Putamen (tissue), 1 donor: ENCODE results near the gene C2orf66.

Experiments used
- DNase-seq: peaks from one replicate; pipeline ENCODE4 v3.0.0-alpha.2; 2016; ENCODE audit warnings: low spot score

Gene C2orf66

DNA sequence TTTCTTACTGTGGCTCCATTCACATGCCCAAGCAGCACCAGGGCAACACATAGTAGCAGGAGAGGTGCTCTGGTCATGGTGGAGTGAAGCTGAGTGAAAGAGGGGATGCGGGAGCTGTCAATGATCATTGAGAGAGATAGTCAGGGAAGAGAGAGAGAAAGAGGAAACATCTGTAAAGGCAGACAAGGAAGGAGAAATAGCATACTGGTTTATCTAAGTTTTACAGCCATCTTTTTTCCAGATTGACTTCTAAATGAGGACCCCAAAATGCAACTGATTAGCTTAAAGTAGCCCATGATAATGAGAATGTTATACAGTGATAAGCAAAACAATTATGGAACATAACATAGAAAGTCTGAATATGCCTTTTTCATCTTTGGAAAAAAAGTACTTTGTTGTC, at the start of gene C2orf66:
Gene C2orf66, minus strand, starts transcription at position 96 of the 400 bp plus-strand sequence. Its CDS starts 19 bp downstream, at position 77.
- no peak for DNase-seq

DNA sequence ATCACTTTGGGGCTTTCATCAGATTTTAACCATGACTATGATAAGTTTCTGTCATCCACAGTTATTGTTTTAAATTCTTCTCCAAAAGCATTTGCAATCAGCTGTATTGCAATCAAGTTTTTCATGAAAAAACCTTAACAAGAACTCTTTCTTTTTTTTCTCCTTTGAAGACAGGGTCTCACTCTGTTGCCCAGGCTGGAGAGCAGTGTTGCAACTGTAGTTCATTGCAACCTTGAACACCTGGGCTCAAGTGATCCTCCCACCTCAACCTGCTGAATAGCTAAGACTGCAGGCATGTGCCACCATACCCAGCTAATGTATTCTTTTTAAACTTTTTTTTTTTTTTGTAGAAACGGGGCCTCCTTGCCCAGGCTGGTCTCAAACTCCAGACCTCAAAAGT, 45.5 kb upstream of the C2orf66 start:
- DNase-seq: no peak

DNA sequence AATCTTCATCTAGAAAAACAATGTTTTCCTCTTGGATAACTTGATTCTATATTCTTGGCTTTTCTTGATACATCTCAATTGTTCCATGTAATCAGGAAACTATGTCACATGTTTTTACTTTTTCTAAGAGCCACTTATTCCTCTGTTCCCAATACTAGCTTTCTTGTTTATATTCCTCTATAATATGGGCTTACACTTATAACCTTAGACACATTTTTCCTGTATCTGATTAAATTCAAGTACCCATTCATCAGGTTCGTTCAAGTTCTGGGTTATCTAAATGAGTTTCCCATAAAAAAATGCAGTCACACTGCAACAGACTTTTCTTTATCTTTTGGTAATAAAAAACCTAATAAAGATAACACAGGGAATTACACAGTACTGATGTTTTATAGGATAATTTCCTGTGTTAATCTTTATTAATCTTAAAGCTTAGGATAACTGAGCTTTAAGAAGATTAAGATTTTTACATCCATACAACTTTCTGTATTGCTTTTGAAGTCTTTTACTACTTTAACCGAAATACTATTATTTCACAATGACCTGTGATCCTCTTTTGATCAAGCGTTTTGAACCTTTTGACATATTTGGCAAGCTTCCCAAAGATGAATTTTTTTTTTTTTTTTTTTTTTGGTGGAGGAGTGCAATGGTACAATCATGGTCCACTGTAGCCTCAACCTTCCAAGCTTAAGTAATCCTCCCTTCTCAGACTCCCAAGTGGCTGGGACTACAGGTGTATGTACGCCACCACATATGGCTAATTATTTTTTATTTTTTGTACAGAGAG, 44.3 kb upstream of the C2orf66 start:
- DNase-seq: no peak

DNA sequence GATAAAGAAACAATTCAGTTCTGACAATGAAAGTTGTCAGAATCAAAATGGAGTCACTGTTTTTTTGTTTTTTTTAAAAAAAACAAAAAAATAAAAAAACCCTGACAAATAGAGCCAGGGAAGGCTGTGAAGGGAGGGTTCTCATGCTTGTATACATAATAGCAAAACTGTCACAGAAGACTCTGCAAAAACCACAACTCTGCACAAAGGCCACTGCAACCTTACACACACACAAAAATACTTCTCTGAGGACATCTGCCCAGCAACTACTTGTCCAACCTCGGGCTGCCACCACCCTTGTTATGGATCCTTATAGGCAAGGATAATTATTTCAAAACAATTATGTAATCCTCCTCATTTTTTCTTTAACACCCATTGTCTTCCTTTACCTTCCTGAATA, 41.9 kb upstream of the C2orf66 start:
- no peak for DNase-seq

DNA sequence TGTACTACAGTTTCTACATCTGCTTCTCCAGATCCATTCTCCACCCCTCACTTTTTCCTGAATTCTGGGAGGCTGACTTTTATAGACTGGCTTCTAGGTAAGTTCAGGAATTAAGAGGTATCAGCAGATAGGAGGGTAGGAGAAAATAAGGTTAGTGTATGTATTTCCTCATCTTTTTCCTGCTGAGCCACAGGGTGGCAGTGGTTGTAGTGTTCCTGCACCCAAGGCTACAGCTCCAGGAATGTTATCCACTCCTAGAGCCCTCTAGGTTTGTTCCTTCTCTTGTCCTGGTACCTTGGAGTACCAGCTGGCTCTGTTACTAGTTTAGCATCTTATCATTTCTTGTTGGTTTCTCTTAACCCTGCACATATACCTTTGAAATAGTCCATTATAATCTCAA, 40.7 kb upstream of the C2orf66 start:
- DNase-seq: no peak

DNA sequence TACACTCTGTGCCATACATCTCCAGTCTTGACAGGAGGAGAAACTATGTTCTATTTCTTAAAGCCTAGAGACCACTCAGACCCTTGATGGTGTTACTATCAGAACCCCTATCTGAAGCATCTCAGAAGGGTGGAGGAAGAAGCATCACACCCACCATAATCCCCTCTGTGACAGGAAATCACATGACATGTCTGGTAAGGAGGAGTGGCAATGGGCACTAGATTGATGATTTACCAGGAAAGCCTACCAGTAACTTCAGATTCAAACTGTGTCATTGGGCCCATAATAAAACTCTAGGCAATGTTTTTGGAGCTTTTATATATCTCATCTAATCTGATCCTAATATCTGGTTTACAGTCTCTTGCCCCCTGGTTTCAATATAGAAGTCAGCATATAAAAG, 37.1 kb upstream of the C2orf66 start:
- no peak for DNase-seq

DNA sequence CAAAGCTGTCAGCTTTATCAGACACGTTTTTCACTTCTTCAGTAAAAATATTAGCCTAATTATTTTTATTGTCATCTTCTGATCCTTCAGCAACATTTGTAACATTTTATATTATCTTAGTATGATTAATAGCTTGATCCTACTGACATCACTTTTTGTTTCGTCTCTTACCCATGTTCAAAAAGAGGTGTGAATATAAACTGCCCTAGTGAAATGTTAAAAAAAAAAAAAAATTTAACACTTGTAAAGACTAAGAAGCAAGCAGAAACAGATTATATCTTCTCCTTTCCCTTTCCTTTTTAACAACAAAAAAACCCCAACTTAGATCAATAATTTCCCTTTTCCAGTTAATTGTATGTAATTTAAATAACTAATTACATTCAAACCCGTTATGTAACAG, 36.2 kb upstream of the C2orf66 start:
- no peak for DNase-seq

DNA sequence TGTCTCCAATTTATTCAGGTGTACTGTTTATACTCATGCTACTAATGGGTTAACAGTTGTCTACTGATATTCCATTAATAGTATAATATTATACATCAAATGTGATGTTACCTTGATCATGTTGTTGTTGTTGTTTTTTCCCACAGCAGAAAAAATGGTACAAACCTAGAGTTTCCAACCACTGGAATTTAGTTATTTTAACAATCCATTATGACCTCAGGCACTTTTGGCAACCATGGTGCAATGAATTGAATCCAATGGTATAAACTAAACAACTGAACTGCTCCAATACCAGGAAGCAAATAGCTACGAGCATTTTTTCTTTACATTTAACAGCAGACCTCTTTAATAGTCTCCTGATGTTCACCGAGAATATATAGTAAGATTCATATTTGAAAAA, 31.0 kb upstream of the C2orf66 start:
- DNase-seq: no peak

DNA sequence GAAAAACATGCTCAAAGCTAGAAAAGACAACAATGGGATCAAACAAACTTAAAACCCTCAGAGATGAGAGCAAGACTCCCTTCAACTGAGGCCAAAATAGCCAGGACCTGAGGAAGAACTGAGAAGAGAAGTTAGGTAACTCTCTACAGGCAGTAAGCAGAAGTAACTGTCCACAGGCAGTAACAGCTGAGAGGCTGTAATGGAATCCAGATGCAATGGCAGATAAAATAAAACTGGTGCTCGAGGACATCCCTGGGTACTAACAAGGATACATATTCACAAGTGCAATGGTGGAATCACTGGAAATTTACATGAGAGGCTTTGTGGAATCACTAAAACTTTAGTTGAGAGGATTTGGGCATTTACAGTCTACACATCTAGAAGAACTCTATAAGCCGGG, 30.4 kb upstream of the C2orf66 start:
- no peak for DNase-seq

DNA sequence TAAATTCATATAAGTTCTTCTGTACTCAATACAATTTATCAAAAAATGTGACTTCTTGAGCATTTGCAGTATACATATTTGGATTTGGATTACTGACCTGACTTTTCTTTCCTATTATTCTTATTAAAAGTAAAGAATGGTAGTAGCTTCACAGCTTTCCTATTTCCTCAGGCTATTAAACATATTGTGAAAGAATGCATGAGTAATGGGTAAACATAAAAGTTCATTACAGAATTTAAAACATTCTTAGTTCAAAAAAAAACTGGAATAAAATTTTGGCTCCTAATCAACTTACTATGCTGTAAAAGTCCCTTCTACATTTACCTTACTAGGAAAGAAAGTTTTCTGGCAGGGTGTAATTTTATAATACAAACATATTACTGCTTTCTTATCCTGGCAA, 27.3 kb upstream of the C2orf66 start:
- no peak for DNase-seq

DNA sequence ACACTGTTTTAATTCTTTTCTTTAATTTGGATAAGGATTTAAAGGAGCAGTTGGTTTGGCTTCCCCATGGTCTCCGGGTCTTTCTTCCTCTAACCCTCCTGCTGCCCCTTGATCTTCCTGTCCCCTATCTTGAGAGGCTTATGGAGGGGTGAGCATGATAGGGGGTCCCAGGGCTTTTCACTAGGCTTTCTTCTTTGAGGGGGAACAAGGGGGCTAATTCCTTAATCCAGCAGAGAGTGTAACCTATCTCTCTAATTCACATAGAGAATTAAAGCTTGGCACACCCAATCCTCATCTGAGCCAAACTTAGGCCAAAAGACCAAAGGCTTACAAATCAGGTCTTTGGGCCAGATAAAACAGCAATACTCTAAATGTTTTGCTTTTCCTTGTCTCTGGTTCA, 21.5 kb upstream of the C2orf66 start:
- no peak for DNase-seq

DNA sequence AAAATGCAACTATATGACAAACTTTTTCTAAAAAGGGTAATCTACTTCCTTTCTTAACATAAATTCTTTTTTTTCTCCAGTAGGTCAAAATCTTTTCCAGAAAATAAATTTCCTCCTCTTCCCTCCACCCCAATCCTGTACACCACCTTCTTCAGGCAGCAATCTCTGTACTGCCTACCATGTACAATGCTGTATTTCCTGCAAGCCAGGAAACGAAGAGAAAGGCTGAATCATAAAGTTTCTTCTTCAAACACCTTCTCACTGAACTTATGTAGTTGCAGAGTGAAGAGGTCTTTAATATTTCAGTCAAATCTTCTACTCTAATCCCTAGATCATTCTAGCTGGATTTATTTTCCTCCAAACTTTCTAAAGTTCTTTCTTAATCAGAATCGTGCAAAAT, 18.2 kb upstream of the C2orf66 start:
- DNase-seq: no peak

DNA sequence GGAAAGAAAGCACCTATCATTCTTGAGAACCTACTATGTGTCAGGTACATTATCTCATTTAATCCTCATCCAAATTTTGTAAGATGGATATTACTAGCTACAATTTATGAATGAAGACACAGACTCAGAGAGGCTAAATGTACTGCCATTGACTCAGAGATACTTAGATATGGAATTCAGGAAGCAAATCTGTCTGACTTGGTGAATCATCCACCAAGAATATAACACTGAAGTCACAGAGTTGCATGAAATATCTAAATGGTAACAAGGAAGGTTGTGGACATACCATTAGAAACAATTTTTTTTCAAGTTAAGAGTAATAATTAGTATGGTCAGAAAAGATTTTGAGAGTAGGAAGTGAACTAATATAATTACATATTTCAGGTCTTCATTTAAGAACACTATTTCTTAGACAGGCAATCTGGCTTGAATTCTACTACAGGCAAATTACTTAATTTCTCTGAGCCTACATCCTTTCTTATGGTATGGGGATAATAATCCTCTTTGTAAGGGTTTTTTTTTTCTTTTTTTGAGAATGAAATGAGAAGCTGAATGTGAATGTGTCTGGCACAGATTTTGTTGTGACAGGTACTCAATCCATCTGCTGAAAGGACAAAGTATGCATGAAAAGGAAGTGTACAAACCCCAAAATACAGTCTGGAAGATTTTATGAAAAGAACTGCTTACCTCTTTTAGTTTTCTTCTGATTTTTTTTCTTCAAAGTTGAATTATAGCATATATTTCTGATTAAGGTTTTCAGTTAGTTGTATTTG, 14.8 kb upstream of the C2orf66 start:
- no peak for DNase-seq

DNA sequence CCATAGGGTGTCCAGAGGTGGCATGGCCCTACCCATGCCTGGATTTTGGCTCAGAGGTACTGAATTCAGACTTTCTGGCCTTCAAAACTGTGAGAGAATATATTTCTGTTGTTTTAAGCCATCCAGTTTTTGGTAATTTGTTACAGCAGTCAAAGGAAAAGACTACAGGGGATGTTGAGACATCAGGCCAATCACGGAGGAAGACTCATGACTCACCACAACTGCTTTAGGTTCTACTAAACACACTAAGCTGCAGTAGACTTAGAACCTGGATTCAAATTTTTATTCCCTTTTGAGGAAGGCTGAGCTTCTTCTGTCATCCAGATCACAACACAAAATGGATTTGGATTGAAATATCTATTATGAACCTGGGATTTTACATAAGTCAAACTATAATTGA, 12.0 kb upstream of the C2orf66 start:
- DNase-seq: no peak

DNA sequence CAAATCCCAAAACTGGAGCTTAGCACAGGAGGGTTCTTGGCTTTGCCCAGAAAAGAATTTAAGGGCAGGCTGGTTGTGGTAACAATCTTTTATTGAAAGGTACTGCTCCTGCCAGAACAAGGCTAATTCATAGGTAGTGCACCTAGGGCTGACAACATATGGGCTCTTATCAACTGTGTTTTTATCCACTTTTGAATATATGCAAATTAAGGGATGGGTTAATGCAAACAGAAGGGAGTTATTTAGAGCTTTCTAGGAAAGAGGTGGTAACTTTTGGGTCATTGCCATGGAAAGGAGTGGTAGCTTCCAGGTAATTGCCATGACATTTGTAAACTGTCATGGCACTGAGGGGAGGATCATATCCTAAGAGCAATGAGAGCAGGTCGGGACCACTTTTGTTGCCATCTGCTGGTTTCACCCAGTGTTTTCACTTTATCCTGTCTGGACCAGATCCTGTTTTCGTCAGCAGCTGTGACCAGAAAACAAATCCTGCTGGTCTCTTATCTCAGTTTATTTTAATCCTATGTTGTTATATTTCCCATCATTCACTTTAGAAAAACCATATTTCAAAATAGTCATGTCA, 981 bp downstream of the C2orf66 start:
- no peak for DNase-seq

DNA sequence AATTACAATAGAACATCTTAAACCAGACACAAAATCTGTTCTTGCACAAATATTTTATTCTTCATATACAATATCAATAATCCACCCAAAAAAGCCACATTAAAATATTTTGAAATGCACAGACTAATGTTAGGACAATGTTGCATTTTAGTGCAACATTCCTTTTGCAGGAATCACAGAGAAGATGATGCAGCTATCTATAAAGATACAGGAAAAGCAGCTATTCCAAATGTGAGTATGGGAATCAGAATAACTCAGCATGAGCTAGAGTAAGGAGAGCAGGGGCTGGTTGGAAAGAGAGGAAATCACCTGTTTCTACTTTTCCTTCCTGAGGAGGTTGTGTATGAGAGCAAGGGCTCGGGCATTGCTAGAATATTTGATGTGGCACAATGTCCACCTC, 4.8 kb downstream of the C2orf66 start:
- DNase-seq: no peak

DNA sequence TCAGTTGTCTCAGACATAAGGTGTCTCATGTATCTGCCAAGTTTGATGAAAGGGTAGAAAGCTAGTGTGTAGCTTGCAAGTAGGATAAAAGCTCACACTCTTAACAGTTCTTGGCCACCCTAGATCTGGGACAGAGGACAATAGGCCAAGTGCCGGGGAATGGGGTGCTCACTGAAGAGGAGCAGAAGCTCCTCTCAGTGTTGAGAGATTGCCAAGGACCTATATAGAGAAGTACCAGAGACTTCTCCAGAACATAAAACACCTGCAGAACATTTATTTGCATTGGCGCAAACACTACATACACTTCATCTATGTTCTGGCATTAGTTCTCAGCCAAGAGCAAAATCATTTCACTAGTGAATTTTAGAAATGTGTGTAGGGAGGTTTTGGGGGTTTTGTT, 6.8 kb downstream of the C2orf66 start:
- DNase-seq: no peak

DNA sequence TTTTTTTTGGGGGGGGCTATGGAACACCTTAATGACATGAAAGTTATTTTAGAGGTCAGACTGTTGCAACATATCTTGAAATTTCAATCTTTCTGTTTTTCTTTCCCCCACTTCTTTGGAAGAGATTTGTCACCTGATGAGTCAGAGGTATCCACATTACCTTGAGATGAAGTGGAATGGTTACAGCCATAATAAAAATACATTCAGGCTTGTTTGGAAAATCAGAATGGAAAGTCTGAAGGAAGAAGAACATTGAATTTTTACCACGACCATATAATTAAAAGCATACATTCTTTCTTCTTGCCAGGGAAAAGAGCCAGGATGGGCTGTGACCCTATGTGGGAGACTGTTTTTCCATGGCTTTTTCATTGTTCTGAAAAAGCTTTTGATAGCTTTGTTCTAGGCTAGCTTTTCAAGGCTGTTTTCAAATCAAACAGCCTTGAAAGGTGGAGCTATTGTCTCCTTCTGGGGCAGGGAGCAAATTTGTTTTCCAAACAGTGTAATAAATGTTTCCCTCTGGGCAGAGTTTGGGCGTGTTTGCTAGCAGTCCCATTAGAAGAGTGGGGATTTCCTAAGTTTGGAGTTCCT, 7.4 kb downstream of the C2orf66 start:
- no peak for DNase-seq

DNA sequence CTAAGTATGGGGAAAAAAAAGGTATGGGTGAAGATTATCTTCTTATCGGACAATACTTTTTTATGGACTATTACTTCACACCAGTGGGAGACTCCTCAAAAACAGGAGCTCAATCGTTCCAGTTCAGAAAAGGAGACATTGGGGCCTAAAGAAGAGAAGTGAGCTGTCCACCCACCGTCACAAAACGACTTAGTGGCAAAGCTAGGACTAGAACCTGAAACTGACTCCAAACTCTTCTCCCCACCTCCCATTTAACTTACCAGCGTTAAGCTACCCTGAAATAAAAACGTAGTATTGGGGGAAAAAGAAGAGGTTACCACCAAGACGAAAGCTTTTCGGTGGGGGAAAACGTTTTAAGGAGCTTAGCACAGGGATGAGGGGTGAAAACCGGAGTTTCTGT, 10.2 kb downstream of the C2orf66 start:
- DNase-seq: peak; percentile 4

DNA sequence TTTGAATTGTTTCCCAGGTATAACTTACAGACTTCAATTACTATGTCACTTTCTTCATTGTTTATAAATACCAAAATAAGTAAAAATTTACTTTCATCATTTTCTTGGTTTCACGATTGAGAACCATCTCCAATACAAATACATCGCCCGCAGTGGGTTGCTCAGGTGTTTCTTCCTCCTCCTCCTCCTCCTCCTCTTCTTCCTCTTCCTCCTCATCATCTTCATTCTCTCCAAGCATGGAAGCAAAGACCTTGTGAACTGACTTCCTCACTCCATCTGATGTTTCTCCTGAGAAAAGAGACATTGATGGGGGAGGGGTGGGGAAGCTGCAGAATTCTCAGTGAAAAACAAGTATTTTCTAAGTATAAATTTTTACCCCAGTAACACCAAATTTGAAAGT, 16.3 kb downstream of the C2orf66 start:
- DNase-seq: no peak

DNA sequence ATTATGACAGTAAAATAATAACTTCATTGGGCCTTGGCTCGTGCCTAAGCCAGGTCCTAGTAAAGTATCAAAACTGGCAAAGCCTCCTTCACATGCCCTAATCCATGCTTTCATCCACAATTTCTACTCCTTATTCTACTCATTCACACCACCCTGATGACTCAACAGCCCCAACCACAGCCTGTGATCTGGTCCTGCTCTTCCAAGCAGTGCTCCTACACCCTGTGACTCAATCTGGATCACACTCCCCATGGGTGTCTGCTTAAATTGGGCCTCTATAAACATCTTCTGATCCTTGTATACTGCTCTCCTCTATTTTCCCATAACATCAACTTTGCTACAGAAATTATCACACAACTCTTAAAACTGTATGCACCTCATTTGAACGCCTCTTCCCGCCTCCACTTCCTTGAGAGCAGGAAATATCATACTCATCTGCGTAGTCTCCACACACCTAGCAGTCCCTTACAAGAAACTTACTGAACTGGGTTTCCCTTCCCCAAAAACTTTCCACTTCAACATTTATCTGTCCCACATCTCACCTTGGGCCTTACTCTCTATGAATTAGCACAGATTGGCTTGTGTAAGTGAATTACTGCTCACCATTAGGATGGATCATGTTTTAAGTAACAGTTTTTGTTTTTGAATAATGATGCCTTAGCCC, 25.6 kb downstream of the C2orf66 start:
- no peak for DNase-seq

DNA sequence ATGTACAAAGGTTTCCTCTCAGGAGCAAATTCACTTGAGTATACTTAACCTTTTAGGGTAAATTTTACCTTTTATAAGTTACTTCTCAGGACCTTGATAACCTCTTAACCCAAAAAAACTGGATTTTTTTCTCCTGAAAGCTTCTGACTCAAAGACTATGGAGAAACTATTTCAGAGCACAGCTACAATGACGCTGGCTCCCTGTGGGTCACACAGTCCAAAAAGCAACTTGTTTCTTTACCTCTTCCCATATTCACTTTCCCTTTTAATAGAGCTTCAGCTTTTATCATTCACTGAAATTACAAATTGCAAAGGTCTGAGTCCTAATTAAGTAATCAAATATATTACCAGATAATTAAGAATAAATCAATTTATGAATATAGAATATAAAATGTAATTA, 42.1 kb downstream of the C2orf66 start:
- DNase-seq: no peak

DNA sequence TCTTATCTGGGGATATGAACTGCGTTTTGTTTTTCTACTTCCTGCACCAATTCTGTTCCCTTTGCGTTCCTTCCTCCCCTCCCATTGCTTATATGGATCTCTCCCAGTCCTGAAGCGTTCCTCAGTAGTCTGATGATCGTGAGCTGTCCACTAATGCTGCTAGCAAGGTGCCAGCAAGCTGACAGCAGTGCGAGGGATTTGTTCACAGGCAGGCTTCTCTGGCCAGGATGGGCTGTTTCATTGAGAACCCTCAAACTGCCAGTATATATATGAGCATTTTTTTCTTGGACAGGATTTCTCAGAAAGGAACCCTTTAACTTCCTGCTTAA, 49.8 kb downstream of the C2orf66 start:
- no peak for DNase-seq
